Mucosa of gallbladder (tissue), 1 donor: ENCODE data around the gene FOXN3. TPM values are rescaled to one million over a fixed set of nuclear protein-coding genes. Genes with fewer than 3 reads are reported as not detected.

Source experiments
- DNase-seq: peaks from one replicate; pipeline ENCODE4 v3.0.0-alpha.2; 2020; ENCODE audit warnings: low spot score
- total RNA-seq: library from RNA; stranded (reverse); gene quantifications from one replicate; pipeline ENCODE4 v1.2.1, GENCODE V29; 2021
- donor health status: DM: no; HTN: no; CAD: no.

The FOXN3 gene
- total RNA-seq, 1 donor from 2014 or later: 63.0 TPM

DNA sequence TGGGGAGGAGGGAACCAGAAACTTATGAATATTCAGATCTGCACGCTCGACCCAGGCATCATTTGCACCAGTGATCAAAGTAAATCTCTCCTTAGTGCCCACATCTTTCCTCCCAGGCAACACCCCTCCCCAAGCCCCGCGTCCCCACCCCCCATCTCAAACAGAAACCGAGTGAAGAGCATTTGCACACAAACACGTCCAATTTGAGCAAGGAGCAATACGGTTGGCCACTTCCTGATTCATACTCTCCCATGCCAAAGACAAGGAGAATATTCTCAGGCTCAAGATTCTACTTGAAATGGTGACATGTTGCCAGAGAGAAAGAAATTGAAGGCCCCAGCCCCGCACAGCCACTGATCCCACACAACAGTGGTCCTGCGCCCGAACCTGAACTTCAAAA is 7.1 kb downstream of the FOXN3 start:
- DNase-seq: no peak

GRCh38 chr14:89408907-89409700 is 7.9 kb downstream of the FOXN3 start:
- no peak for DNase-seq

DNA sequence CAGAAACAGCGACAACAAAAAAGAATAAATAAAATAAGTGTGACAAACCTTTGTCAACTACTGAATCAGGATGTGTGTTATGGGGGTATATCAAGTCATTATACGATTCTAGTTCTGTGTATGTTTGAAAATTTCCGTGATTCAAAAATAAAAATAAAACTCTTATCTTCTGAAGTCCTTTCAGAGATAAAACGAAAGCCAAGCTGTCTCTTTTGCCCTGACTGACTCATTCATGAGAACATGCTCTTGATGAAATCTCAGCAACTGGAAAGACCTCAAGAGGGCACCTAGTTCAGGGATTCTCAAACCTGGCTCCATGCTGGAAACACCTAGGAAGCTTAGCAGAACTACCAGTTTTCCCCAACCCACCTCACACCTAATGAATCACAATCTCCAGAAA is 9.2 kb downstream of the FOXN3 start:
- DNase-seq: no peak

DNA sequence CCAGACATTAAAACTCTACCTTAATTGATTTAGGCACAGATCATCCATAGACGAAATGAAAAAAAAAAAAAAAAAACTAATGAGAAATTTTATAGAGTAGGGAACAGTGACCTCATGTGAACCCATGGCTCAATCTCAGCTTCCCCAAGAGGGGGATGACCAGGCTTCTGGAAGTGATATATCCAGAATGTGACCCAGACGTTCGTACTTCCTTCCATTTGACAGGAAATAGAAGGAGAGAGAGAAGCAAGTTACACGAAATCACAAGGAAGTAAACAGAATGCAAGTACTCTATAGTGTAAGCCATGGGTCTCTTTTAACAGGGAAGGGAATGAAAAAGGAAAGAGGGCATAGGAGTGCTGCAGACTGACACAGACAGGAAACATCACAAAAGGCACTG is 10.1 kb downstream of the FOXN3 start:
- no peak for DNase-seq

GRCh38 chr14:89406361-89406760 is 10.7 kb downstream of the FOXN3 start:
- no peak for DNase-seq

- no peak for DNase-seq
These were observed 11.3 kb downstream of the FOXN3 start for GRCh38 chr14:89405712-89406111.

DNA sequence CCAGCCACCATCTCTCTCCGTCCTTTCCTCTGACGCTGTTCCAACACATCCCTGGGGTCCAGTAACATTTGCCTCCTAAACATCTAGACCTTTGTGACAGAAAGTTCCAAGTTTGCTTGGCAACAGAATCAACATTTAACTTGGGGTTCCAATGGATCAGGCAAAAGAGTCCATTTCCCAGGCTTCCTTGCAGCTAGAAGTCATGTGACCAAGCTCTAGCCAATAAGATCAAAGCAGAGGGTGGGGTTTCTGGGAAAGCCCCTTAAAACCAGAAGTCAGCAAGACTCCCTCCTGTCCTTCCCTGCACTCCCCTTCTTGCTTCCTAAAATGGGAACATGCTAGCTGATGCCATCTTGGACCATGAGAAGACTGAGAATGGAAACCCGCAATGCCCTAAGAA is 14.7 kb downstream of the FOXN3 start:
- DNase-seq: no peak

DNA sequence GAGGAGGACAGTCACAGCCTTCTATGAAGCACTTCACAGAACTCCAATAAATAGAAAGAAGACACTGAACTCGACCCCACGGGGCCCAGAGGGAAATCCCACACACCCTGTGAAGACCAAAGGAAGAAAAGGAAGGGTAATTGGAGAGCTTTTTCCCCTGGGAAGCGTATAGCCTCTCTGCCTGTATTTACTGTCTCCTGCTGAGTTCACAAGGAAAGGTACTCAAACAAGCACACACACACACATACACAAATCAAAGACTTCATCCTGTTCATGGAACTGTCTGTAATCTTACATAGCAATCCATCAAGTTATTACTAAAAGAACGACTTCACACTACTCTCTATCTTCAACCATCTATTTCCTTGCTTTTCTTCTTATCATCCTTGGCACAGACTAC is 15.3 kb downstream of the FOXN3 start:
- DNase-seq: no peak

DNA sequence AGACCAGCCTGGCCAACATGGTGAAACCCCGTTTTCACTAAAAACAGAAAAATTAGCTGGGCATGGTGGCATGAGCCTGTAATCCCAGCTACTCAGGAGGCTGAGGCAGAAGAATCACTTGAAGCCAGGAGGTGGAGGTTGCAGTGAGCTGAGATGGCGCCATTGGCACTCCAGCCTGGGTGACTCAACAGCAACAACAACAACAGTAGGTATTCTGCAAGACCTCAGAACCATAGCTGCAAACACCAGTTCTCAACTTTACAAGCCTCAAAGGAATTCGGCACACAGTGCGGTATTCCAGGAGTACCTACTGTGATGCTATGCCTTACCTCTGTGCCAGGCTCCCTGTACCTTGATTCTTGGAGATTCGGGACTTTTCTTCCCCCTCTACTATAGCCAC is 15.8 kb downstream of the FOXN3 start:
- DNase-seq: no peak

- no peak for DNase-seq
These were observed 16.5 kb downstream of the FOXN3 start for GRCh38 chr14:89400529-89400928.

DNA sequence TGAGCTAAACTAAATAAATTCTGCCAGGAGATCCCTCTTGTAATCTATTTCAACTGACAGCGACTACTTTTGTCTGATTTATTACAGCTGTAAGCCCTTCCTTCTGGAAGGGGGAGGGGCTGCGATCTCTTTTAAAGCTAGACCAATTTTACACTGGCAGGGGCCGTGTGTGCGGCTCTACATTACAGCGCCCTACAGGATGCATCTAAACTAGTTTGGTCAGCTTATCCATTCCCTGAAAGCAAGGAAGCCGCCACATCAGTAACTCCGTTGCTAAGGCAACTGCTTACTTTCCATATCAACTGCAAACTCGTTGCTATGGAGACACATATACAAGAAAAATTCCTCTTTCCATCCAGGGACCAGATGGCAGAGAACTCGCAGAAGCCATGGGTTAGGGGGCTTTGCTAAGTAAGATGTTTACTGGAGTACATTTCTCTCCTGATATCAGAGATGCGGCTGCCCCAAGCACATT is 17.4 kb downstream of the FOXN3 start:
- DNase-seq: no peak

DNA sequence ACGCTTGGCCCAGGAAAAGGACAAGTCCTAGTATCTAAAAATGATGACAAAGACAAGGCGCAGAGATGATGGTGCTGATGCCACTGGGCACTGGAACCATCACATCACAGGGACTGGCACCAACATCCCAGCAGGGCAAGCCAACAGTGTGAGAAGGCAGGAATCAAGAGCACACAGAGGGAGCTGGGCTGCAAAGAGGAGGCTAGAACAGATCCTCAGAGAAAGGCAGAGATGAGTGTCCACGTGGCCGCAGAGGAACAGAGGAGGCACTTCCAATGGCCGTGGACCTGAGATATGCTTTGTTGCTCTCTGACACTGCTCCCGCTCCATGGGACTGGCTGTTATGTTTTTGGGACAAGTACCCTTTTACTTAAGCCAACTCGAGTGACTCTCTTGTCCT is 17.9 kb downstream of the FOXN3 start:
- DNase-seq: no peak

- no peak for DNase-seq
These were observed 19.3 kb downstream of the FOXN3 start for GRCh38 chr14:89397569-89398230.

DNA sequence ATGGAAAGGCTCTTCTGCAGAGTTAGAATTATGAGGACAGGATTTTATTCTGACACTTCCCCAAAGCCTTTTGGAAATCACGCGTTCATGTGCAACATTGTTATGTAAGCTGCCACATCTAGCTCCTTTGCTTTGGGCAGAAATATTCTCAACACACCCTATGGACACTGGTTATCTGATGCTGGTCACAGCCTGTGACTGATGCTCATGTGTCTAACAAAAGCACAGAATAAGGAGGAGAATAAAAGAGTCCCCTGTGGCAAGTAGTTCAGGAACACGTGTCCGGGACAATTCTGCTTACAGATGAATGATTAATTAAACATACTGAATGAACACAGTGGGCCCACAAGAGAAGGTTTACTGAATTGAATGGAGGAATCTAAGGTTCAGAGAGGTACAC is 22.1 kb downstream of the FOXN3 start:
- DNase-seq: no peak

- DNase-seq: no peak
These were observed 23.7 kb downstream of the FOXN3 start for GRCh38 chr14:89393222-89393745.

DNA sequence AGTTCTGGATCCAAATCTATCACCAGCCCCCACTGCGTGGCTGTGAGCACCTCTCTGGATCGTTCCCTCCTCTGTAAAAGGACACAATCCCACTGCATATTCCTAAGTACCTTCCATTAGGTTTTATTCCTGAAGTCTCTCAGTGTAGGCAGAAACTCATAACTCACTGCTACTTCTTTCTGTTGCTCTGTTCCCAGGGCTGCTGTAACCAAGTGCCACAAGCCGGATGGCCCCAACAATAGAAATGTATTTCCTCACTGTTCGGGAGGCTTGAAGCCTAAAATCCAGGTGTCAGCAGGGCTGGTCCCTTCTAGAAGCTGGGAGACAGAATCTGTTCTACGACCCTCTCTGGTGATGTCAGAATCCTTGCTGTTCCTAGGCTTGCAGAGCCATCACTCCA is 24.9 kb downstream of the FOXN3 start:
- DNase-seq: no peak

DNA sequence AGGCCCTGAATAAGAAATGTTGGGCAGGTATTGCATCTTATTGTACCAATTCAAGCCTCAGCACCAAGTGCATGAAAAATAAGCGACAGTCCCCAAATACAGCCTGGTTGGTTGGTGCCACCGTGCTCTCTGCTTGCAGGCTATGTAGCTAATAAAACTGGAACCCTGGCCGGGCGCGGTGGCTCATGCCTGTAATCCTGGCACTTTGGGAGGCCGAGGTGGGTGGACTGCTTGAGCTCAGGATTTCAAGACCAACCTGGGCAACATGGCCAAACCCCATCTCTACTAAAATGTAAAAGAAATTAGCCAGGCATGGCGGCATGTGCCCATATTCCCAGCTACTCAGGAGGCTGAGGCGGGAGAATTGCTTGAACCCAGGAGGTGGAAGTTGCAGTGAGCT is 25.5 kb downstream of the FOXN3 start:
- DNase-seq: no peak

GRCh38 chr14:89391123-89391522 is 25.9 kb downstream of the FOXN3 start:
- no peak for DNase-seq

DNA sequence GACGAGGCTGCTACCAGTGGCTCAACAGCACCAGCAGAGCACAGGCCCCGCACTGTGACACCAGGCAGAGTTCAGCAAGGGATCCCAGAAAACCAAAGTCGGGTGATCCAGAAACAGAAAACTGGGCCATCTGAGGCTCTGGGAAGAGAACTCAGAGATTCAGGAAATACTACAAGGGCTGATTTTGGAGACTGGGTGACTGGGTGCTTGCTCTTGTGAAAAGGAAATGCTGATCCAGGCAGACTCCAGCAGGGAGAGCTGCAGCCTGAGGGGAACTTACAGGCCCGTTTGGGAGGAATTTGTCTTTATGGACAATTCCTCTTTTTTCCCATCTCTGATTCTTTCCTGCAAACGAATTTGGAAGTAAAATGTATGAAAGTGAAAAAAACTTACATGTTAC is 28.2 kb downstream of the FOXN3 start:
- DNase-seq: no peak

- DNase-seq: no peak
These were observed 28.9 kb downstream of the FOXN3 start for GRCh38 chr14:89387922-89388685.

DNA sequence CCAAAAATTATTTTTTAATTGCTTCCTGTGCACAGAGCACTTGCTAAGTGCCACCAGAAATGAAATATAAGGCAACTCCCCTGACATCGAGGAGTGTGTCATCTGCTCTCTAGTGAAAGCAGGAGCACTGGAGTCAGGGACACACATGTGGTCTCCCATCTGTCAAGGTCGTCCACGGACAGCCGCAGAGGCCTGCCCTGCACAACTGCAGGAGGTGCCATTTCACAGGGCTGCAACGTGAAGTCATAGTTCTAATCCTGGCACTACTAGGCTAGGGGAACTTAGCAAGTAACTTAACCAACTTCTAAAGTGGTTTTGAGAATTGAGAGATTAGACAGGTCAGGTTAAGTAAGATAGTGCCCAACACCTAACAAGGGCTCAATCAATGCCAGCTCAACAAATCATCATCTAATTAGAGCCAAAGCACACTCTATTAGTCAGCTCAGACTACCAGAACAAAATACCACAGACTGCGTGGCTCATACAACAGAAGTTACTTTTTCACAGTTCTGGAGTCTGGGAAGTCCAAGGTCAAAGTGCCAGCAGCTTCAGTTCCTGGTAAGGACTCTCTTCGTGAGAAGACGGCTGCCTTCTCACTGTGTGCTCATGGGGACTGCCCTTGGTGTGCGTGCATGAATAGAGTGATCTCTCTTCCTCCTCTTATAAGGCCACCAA is 30.7 kb downstream of the FOXN3 start:
- no peak for DNase-seq

DNA sequence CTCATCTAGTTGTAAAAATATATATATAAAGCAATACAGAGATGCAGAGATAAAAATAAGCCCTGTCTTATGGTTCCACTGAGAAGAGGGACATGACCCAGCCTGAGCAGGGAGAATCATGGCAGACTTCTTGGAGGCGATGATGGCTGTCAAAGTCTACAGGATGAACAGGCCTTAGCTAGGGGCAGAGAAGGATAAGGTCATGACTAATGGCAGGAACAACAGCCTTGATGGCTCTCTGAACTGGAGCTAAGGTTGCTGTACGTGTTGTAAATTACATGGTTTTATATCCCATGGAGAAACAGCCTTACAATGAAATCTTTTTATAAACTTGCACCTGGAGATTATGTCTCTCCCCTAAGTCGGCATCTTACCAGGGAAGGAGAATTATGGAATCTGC is 32.4 kb downstream of the FOXN3 start:
- no peak for DNase-seq
